Thyroid gland (tissue), 4 donors: ENCODE results near the gene PCP4L1. TPM values are rescaled to one million over a fixed set of nuclear protein-coding genes. Genes with fewer than 3 reads are reported as not detected.
A peak's percentile ranks its signal among the peaks of the same experiment; 100 is the strongest.
"Not testable (repeated sequence)": the region's sequence is repeated elsewhere in the genome, so short reads cannot be mapped to it uniquely, and the experiment has no call there.

ENCODE experiments used
- DNase-seq, 2 donors: peaks; one replicate each; pipeline ENCODE4 v3.0.0-alpha.2; 2019
- H3K27ac ChIP-seq, 3 donors: fragments of 200-600 bp; sonication (generic); 1 replicate in 2 of 3; 2 replicates in 1 of 3; pipeline ENCODE4 v1.5.1; 2016 to 2019; ENCODE audit warnings: mild to moderate bottlenecking in 1 of 3, moderate library complexity in 1 of 3
- H3K27me3 ChIP-seq: fragments of 200-600 bp; sonication (generic); one replicate; pipeline ENCODE4 v1.5.1; 2019
- H3K36me3 ChIP-seq, 2 donors: fragments of 200-600 bp; sonication (generic); one replicate each; pipeline ENCODE4 v1.5.1; 2016 to 2019
- H3K4me1 ChIP-seq, 2 donors: fragments of 200-600 bp; sonication (generic); one replicate each; pipeline ENCODE4 v1.5.1; 2017 to 2019
- H3K4me3 ChIP-seq, 3 donors: fragments of 200-600 bp; sonication (generic); replicated peaks in 1 of 3; 1 replicate in 2 of 3; 2 replicates in 1 of 3; pipeline ENCODE4 v1.5.1; 2016; ENCODE audit warnings: mild to moderate bottlenecking in 1 of 3
- H3K9me3 ChIP-seq: fragments of 200-600 bp; sonication (generic); one replicate; pipeline ENCODE4 v1.5.1; 2017
- POLR2A ChIP-seq, 2 donors: fragments of 450-650 bp; IDR thresholded peaks; one replicate each; pipeline ENCODE4 v1.6.1; 2017; ENCODE audit warnings: antibody characterized with exemption in 2 of 2, mild to moderate bottlenecking in 2 of 2, moderate library complexity in 1 of 2
- WGBS, 2 donors: methylation state at CpG; one replicate each; pipeline ENCODE4 v1.1.5; 2017; 5-methylcytosine and 5-hydroxymethylcytosine counted together
- intact Hi-C: fragments of 100-400 bp; cut with DNase I; formaldehyde crosslinking; loops from one replicate; pipeline ENCODE4 v1.15.1; 2023
- total RNA-seq, 4 donors: library from RNA; depleted of rRNA; stranded (reverse); fragments of >200 nt; gene quantifications; one replicate each; pipeline ENCODE4 v1.2.3, GENCODE V29; 2016
- TF ChIP-seq, protein P1 (sequence below), 6 experiments: fragments of 200-600 bp in 3 of 6; fragments of 450-650 bp in 3 of 6; sonication (generic) in 3 of 6; IDR thresholded peaks; one replicate each; pipeline ENCODE4 v1.5.1; 2016 to 2019; ENCODE audit warnings: antibody characterized with exemption in 6 of 6, mild to moderate bottlenecking in 2 of 6, inconsistent platforms in 1 of 6, moderate library complexity in 1 of 6

PCP4L1 gene
- total RNA-seq, 4 donors from 2014 or later = 0.39 to 0.83 (median 0.61) TPM

DNA sequence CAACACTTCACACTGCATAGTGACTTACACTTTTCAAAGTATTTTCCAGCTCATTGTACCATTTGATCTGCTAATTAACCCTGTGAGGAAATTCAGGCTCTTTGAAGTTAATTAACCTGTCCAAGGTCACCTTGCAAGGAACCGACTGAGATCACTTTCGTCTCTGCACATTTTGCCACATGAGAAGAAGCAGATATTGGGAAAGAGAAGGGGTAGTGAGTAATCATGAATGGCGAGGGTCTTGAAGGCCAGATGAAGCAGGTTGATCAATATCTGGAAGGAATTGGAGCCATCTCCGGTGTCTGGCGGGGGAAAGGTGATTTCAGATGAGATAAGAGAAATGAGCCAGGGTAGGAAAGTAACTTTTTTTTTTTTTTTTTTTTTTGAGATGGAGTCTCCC is 38.5 kb upstream of the PCP4L1 start:
- Histone ChIP-seq H3K27me3 (no peaks in the 10 kb centered on the region), H3K36me3 (peaks cover 0 to 2% of the 10 kb centered on the region in 2 donors), H3K9me3 (no peaks in the 10 kb centered on the region), H3K4me1 (peaks cover 0 to under 1% of the 10 kb centered on the region in 2 donors), H3K4me3 (no peak overlapping the region), H3K27ac (no peak overlapping the region)
- WGBS, 2 donors = 86 to 88% methylated on average over 5 of the region's 5 CpGs
- no peak for DNase-seq
- intact Hi-C loops = loop anchor here (10.0 kb wide), 1 partner anchor 45 kb away; the partner anchor contains the start of gene B4GALT3
- TF ChIP-seq, protein P1, sequence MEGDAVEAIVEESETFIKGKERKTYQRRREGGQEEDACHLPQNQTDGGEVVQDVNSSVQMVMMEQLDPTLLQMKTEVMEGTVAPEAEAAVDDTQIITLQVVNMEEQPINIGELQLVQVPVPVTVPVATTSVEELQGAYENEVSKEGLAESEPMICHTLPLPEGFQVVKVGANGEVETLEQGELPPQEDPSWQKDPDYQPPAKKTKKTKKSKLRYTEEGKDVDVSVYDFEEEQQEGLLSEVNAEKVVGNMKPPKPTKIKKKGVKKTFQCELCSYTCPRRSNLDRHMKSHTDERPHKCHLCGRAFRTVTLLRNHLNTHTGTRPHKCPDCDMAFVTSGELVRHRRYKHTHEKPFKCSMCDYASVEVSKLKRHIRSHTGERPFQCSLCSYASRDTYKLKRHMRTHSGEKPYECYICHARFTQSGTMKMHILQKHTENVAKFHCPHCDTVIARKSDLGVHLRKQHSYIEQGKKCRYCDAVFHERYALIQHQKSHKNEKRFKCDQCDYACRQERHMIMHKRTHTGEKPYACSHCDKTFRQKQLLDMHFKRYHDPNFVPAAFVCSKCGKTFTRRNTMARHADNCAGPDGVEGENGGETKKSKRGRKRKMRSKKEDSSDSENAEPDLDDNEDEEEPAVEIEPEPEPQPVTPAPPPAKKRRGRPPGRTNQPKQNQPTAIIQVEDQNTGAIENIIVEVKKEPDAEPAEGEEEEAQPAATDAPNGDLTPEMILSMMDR (IDR thresholded peaks at IDR 0.05) = no peak
- TF ChIP-seq POLR2A (IDR thresholded peaks at IDR 0.05) = no peak

GRCh38 chr1:161222175-161223019 is 36.1 kb upstream of the PCP4L1 start:
- TF ChIP-seq, protein P1 (IDR thresholded peaks at IDR 0.05) = no peak
- no peak for TF ChIP-seq POLR2A (IDR thresholded peaks at IDR 0.05)
- H3K36me3 ChIP-seq = no peaks in the 10 kb centered on the region
- DNase-seq = no peak
- no peak overlapping the region for H3K4me3 ChIP-seq
- no peaks in the 10 kb centered on the region for H3K9me3 ChIP-seq
- no peak overlapping the region for H3K27ac ChIP-seq
- WGBS, 2 donors = 68 to 70% methylated on average over 6 of the region's 6 CpGs
- no peaks in the 10 kb centered on the region for H3K27me3 ChIP-seq
- peaks cover 16 to 17% of the 10 kb centered on the region in 2 donors for H3K4me1 ChIP-seq
- intact Hi-C loops = loop anchor here (10.0 kb wide), 1 partner anchor 48 kb away; the partner anchor contains the start of gene B4GALT3

DNA sequence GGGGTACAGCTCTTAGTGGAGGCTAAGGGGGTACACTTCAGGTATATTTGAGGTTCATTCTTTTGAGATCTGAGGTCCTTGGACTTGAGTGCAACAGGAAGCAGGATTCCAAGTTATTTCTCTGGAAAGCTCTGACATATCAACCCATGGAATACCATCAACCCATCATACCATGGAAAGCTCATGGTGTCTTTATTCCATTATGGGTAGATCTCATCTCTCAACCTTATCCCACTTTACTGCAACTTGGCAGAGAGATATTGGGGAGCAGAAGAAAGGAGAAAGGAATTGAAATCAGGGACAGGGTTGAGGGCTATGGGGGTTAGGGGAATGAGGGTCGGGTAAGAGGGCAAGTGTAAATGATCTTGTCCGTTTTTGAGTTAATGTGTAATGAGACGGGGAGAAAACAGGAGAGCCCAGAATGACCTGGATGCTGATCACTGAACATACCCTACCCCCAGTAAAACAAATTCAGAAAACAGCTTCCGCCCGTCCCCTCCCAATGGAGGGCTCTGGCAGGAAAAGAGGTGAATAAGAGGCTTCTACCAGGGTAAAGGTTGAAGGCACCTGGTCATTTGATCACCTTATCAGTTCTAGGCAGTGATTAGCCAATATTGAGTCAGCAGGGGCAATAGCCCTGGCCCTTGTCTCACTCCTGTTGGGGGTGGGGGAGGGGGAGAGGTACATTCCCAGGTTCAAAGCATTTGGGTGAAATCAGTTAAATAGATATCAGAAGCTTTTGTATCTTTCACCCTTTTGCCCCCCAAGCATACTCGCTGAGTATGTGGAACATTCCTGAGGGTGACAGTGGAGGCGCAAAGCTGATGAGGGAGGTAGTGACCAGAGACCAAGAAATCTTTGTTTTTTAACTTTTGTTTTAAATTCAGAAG is 34.5 kb upstream of the PCP4L1 start:
- Histone ChIP-seq H3K9me3 (no peaks in the 10 kb centered on the region), H3K27ac (no peak overlapping the region), H3K27me3 (no peaks in the 10 kb centered on the region), H3K4me1 (peaks cover 16 to 19% of the 10 kb centered on the region in 2 donors), H3K4me3 (no peak overlapping the region), H3K36me3 (peaks cover 5 to 7% of the 10 kb centered on the region in 2 donors)
- WGBS, 2 donors = 88 to 90% methylated on average over 7 of the region's 7 CpGs
- no peak for DNase-seq
- TF ChIP-seq POLR2A (IDR thresholded peaks at IDR 0.05) = no peak
- intact Hi-C loops = loop anchor here (10.0 kb wide), 1 partner anchor 49 kb away; the partner anchor contains the start of gene B4GALT3

DNA sequence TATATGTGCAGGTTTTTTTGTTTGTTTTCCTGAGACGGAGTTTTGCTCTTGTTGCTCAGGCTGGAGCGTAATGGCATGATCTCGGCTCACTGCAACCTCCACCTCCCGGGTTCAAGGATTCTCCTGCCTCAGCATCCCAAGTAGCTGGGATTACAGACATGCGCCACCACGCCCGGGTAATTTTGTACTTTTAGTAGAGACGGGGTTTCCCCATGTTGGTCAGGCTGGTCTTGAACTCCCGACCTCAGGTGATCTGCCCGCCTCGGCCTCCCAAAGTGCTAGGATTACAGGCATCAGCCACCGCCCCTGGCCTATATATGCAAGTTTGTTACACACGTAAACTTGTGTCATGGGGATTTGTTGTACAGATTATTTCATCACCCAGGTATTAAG is 33.9 kb upstream of the PCP4L1 start:
- not testable (repeated sequence) for H3K27ac ChIP-seq, H3K4me3 ChIP-seq, H3K27me3 ChIP-seq, DNase-seq, H3K9me3 ChIP-seq
- intact Hi-C loops = loop anchor here (5.0 to 10.0 kb wide), 3 partner anchors 50 to 158 kb away; partner anchors contain the start of genes B4GALT3 and MPZ
- Histone ChIP-seq H3K4me1 (peaks cover 16 to 19% of the 10 kb centered on the region in 2 donors), H3K36me3 (peaks cover 10 to 13% of the 10 kb centered on the region in 2 donors)
- 92 to 93% methylated on average over 13 of the region's 13 CpGs for WGBS, 2 donors

GRCh38 chr1:161225178-161225533 is 33.4 kb upstream of the PCP4L1 start:
- no peak overlapping the region for H3K4me3 ChIP-seq
- TF ChIP-seq, protein P1 (IDR thresholded peaks at IDR 0.05) = no peak
- TF ChIP-seq POLR2A (IDR thresholded peaks at IDR 0.05) = no peak
- DNase-seq = no peak
- H3K9me3 ChIP-seq = no peaks in the 10 kb centered on the region
- 63 to 68% methylated on average over 7 of the region's 7 CpGs for WGBS, 2 donors
- intact Hi-C loops = loop anchor here (5.0 to 10.0 kb wide), 3 partner anchors 50 to 157 kb away; partner anchors contain the start of genes B4GALT3 and MPZ
- H3K27me3 ChIP-seq = no peaks in the 10 kb centered on the region
- peak overlapping the region in 2 of 3 donors; percentile 14 to 43 for H3K27ac ChIP-seq
- H3K36me3 ChIP-seq = peaks cover 10 to 14% of the 10 kb centered on the region in 2 donors
- peaks cover 16 to 19% of the 10 kb centered on the region in 2 donors for H3K4me1 ChIP-seq
